SK-N-DZ (cell line): ENCODE measurements around the gene PHTF2.

Experiments
- DNase-seq: peaks from one replicate; pipeline ENCODE4 v3.0.0-alpha.2; 2015; ENCODE audit warnings: low spot score

The PHTF2 gene

GRCh38 chr7:77791956-77792355 is 6.6 kb upstream of the PHTF2 start:
- DNase-seq, result no peak

GRCh38 chr7:77794000-77794399 is 4.6 kb upstream of the PHTF2 start:
- DNase-seq, result no peak

GRCh38 chr7:77796109-77796508 is 2.5 kb upstream of the PHTF2 start:
- no peak for DNase-seq

GRCh38 chr7:77796960-77797359 is 1.6 kb upstream of the PHTF2 start:
- no peak for DNase-seq

- no peak for DNase-seq
Measured at GRCh38 chr7:77797734-77798393, 709 bp upstream of the PHTF2 start.

- DNase-seq, result peak; percentile 74
Measured at GRCh38 chr7:77799078-77799964, 748 bp downstream of the PHTF2 start.

GRCh38 chr7:77800158-77800557 is 1.6 kb downstream of the PHTF2 start:
- no peak for DNase-seq

GRCh38 chr7:77800730-77801129 is 2.2 kb downstream of the PHTF2 start:
- DNase-seq, result no peak

GRCh38 chr7:77802557-77803405 is 4.2 kb downstream of the PHTF2 start:
- DNase-seq, result no peak

- DNase-seq, result no peak
Measured at GRCh38 chr7:77806425-77806824, 7.9 kb downstream of the PHTF2 start.

- DNase-seq, result no peak
Measured at GRCh38 chr7:77808517-77808916, 9.9 kb downstream of the PHTF2 start.

- peak; percentile 32 for DNase-seq
Measured at GRCh38 chr7:77811516-77812289, 13.1 kb downstream of the PHTF2 start.

GRCh38 chr7:77812290-77812685 is 13.7 kb downstream of the PHTF2 start:
- no peak for DNase-seq

- no peak for DNase-seq
Measured at GRCh38 chr7:77813180-77813579, 14.6 kb downstream of the PHTF2 start.

- no peak for DNase-seq
Measured at GRCh38 chr7:77819021-77819420, 20.4 kb downstream of the PHTF2 start.

- DNase-seq, result no peak
Measured at GRCh38 chr7:77820967-77821366, 22.4 kb downstream of the PHTF2 start.

GRCh38 chr7:77822269-77822668 is 23.7 kb downstream of the PHTF2 start:
- DNase-seq, result no peak

- DNase-seq, result no peak
Measured at GRCh38 chr7:77823787-77824186, 25.2 kb downstream of the PHTF2 start.

GRCh38 chr7:77824636-77825035 is 26.1 kb downstream of the PHTF2 start:
- DNase-seq, result no peak

- DNase-seq, result no peak
Measured at GRCh38 chr7:77825131-77825530, 26.6 kb downstream of the PHTF2 start.

GRCh38 chr7:77826300-77826699 is 27.7 kb downstream of the PHTF2 start:
- DNase-seq, result no peak
